GM12878 (cell line): ENCODE results near the gene ZNF646.

Experiments
- BCL11A ChIP-seq: IDR thresholded peaks from 2 replicates; pipeline ENCODE4 v1.6.1; 2011; ENCODE audit warnings: low read depth, low read length
- CEBPB ChIP-seq, 2 experiments: fragments of 150-350 bp in 1 of 2; IDR thresholded peaks; 2 replicates each; pipeline ENCODE4 v1.6.1; 2012 to 2014; ENCODE audit warnings: low read depth in 2 of 2, low read length in 2 of 2, borderline replicate concordance in 1 of 2, inconsistent platforms in 1 of 2
- CREB1 ChIP-seq: IDR thresholded peaks from 2 replicates; pipeline ENCODE4 v1.6.1; 2012; ENCODE audit warnings: low read depth, mild to moderate bottlenecking, inconsistent platforms
- FOXM1 ChIP-seq: IDR thresholded peaks from 2 replicates; pipeline ENCODE4 v1.6.1; 2012; ENCODE audit warnings: low read depth, mild to moderate bottlenecking, inconsistent platforms, low read length, moderate library complexity
- POLR2A ChIP-seq: IDR thresholded peaks from 2 replicates; pipeline ENCODE4 v1.6.1; 2011; ENCODE audit warnings: low read depth, mild to moderate bottlenecking, low read length
- SIX5 ChIP-seq: IDR thresholded peaks from 2 replicates; pipeline ENCODE4 v1.6.1; 2011; ENCODE audit warnings: mild to moderate bottlenecking, low read depth, low read length, moderate library complexity; ENCODE audit not compliant: severe bottlenecking
- SREBF2 ChIP-seq: IDR thresholded peaks from 2 replicates; pipeline ENCODE4 v1.6.1; 2012; ENCODE audit warnings: mild to moderate bottlenecking, low read length
- TAF1 ChIP-seq: IDR thresholded peaks from 2 replicates; pipeline ENCODE4 v1.6.1; 2011; ENCODE audit warnings: mild to moderate bottlenecking, low read depth, low read length, borderline replicate concordance
- YY1 ChIP-seq: IDR thresholded peaks from 2 replicates; pipeline ENCODE4 v1.6.1; 2011; ENCODE audit warnings: low read depth, mild to moderate bottlenecking, low read length
- TF ChIP-seq, protein P1 (sequence below), 3 experiments: IDR thresholded peaks in 2 of 3; conservative IDR thresholded peaks in 1 of 3; 2 replicates each; pipeline ENCODE4 v1.5.1; 2011; ENCODE audit warnings: low read depth in 3 of 3, low read length in 3 of 3, mild to moderate bottlenecking in 3 of 3, control low read depth in 2 of 3, moderate library complexity in 2 of 3, inconsistent platforms in 1 of 3, mixed read lengths in 1 of 3; ENCODE audit not compliant: control insufficient read depth in 2 of 3, insufficient read depth in 1 of 3; ENCODE audit errors: extremely low read depth in 1 of 3
- TF ChIP-seq, protein P2 (sequence below): fragments of 450-650 bp; formaldehyde crosslinking; IDR thresholded peaks from 2 replicates; pipeline ENCODE4 v1.4.0; 2020; ENCODE audit warnings: mild to moderate bottlenecking, moderate library complexity

DNA sequence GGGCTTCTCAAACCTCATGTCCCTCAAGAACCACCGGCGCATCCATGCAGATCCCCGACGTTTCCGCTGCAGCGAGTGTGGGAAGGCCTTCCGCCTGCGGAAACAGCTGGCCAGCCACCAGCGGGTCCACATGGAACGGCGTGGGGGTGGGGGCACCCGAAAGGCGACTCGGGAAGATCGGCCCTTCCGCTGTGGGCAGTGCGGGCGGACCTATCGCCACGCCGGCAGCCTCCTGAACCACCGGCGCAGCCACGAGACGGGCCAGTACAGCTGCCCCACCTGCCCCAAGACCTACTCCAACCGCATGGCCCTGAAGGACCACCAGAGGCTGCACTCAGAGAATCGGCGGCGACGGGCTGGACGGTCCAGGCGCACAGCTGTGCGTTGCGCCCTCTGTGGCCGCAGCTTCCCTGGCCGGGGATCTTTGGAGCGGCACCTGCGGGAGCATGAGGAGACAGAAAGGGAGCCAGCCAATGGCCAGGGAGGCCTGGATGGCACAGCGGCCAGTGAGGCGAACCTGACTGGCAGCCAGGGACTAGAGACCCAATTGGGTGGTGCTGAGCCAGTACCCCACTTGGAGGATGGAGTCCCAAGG is 5.9 kb downstream of the ZNF646 start:
- TF ChIP-seq, protein P1, sequence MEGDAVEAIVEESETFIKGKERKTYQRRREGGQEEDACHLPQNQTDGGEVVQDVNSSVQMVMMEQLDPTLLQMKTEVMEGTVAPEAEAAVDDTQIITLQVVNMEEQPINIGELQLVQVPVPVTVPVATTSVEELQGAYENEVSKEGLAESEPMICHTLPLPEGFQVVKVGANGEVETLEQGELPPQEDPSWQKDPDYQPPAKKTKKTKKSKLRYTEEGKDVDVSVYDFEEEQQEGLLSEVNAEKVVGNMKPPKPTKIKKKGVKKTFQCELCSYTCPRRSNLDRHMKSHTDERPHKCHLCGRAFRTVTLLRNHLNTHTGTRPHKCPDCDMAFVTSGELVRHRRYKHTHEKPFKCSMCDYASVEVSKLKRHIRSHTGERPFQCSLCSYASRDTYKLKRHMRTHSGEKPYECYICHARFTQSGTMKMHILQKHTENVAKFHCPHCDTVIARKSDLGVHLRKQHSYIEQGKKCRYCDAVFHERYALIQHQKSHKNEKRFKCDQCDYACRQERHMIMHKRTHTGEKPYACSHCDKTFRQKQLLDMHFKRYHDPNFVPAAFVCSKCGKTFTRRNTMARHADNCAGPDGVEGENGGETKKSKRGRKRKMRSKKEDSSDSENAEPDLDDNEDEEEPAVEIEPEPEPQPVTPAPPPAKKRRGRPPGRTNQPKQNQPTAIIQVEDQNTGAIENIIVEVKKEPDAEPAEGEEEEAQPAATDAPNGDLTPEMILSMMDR (IDR thresholded peaks at IDR 0.05 in 2 of 3, conservative IDR thresholded peaks at IDR 0.05 in 1 of 3; ENCODE audit: control insufficient read depth in 2 of 3, extremely low read depth in 1 of 3, insufficient read depth in 1 of 3, low read depth in 3 of 3, low read length in 3 of 3): no peak
- TF ChIP-seq BCL11A: no peak
- TF ChIP-seq, protein P2, sequence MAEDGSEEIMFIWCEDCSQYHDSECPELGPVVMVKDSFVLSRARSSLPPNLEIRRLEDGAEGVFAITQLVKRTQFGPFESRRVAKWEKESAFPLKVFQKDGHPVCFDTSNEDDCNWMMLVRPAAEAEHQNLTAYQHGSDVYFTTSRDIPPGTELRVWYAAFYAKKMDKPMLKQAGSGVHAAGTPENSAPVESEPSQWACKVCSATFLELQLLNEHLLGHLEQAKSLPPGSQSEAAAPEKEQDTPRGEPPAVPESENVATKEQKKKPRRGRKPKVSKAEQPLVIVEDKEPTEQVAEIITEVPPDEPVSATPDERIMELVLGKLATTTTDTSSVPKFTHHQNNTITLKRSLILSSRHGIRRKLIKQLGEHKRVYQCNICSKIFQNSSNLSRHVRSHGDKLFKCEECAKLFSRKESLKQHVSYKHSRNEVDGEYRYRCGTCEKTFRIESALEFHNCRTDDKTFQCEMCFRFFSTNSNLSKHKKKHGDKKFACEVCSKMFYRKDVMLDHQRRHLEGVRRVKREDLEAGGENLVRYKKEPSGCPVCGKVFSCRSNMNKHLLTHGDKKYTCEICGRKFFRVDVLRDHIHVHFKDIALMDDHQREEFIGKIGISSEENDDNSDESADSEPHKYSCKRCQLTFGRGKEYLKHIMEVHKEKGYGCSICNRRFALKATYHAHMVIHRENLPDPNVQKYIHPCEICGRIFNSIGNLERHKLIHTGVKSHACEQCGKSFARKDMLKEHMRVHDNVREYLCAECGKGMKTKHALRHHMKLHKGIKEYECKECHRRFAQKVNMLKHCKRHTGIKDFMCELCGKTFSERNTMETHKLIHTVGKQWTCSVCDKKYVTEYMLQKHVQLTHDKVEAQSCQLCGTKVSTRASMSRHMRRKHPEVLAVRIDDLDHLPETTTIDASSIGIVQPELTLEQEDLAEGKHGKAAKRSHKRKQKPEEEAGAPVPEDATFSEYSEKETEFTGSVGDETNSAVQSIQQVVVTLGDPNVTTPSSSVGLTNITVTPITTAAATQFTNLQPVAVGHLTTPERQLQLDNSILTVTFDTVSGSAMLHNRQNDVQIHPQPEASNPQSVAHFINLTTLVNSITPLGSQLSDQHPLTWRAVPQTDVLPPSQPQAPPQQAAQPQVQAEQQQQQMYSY (CRISPR knock-in tag): no peak
- no peak for TF ChIP-seq YY1
- no peak for TF ChIP-seq TAF1
- TF ChIP-seq CREB1: no peak
- TF ChIP-seq SIX5: no peak
- TF ChIP-seq SREBF2: no peak
- TF ChIP-seq FOXM1: no peak
- TF ChIP-seq POLR2A: no peak
- TF ChIP-seq CEBPB (IDR thresholded peaks at IDR 0.05; ENCODE audit: borderline replicate concordance in 1 of 2, low read depth in 2 of 2, low read length in 2 of 2): no peak
